ENCODE results near the gene GFI1B.
"Not testable (repeated sequence)": the region's sequence is repeated elsewhere in the genome, so short reads cannot be mapped to it uniquely, and the experiment has no call there.

Gene GFI1B

DNA sequence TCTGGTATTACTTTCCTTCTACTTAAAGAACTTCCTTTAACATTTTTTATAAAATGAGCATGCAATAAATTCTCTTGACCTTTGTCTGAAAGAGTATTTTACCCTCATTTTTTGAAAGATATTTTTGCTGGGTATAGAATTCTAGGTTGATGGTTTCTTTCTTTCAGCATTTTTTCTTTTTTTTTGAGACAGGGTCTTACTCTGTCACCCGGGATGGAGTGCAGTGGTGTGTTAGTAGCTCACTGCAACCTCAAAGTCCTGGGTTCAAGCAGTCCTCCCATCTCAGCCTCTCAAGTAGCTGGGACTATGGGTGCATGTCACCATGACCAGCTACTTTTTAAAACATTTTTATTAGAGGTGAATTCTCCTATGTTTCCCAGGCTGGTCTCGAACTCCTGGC lies 23.4 kb upstream of the GFI1B start:
- Histone ChIP-seq H3K4me3 (ENCODE audit: low read depth, low read length) (no peak overlapping the region), H3K4me2 (ENCODE audit: low read length) (no peak overlapping the region), H2AFZ (no peak overlapping the region), H3K79me2 (no peaks in the 10 kb centered on the region), H3K36me3 (ENCODE audit: control insufficient read depth, insufficient read depth, low read length) (no peaks in the 10 kb centered on the region), H3K9ac (no peak overlapping the region), H3K27me3 (ENCODE audit: control insufficient read depth, insufficient read depth, low read length) (no peaks in the 10 kb centered on the region), H3K4me1 (no peaks in the 10 kb centered on the region), H3K27ac (no peak overlapping the region), H3K9me3 (ENCODE audit: control insufficient read depth, low read length) (no peaks in the 10 kb centered on the region)
- no peak for TF ChIP-seq CTCF (IDR thresholded peaks at IDR 0.05)

- no peak overlapping the region for H3K4me2 ChIP-seq (ENCODE audit: low read length)
- H3K27me3 ChIP-seq (ENCODE audit: control insufficient read depth, insufficient read depth, low read length): no peaks in the 10 kb centered on the region
- no peak overlapping the region for H3K4me3 ChIP-seq (ENCODE audit: low read depth, low read length)
- no peak for TF ChIP-seq CTCF (IDR thresholded peaks at IDR 0.05)
- H3K9ac ChIP-seq: no peak overlapping the region
- no peaks in the 10 kb centered on the region for H3K9me3 ChIP-seq (ENCODE audit: control insufficient read depth, low read length)
- no peak overlapping the region for H2AFZ ChIP-seq
- H3K27ac ChIP-seq: no peak overlapping the region
- H3K79me2 ChIP-seq: no peaks in the 10 kb centered on the region
- H3K4me1 ChIP-seq: no peaks in the 10 kb centered on the region
- no peaks in the 10 kb centered on the region for H3K36me3 ChIP-seq (ENCODE audit: control insufficient read depth, insufficient read depth, low read length)
Observed at GRCh38 chr9:132955768-132956167, 22.7 kb upstream of the GFI1B start.

DNA sequence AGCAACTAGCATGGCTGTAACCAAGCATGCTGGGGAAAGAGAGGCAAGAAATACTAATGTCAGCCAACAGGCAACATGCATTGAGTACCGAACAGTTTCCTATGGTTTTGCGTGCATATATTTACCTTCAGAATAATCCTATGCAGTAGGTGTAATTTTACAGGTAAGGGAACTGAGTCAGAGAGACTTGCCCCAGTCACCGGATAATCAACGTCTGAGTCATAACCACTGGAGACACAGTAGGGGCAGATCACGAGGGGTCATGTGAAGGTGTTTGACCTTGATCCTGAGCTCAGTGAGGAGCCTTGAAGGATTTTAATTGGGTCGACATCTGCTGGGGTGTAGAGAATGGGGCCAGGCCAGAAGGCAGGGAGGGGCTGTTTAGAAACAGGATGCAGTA lies 20.7 kb upstream of the GFI1B start:
- H3K9me3 ChIP-seq (ENCODE audit: control insufficient read depth, low read length): no peaks in the 10 kb centered on the region
- H3K36me3 ChIP-seq (ENCODE audit: control insufficient read depth, insufficient read depth, low read length): no peaks in the 10 kb centered on the region
- no peaks in the 10 kb centered on the region for H3K4me1 ChIP-seq
- H3K79me2 ChIP-seq: no peaks in the 10 kb centered on the region
- H3K4me3 ChIP-seq (ENCODE audit: low read depth, low read length): no peak overlapping the region
- H3K27ac ChIP-seq: no peak overlapping the region
- no peaks in the 10 kb centered on the region for H3K27me3 ChIP-seq (ENCODE audit: control insufficient read depth, insufficient read depth, low read length)
- no peak for TF ChIP-seq CTCF (IDR thresholded peaks at IDR 0.05)
- no peak overlapping the region for H3K9ac ChIP-seq
- H3K4me2 ChIP-seq (ENCODE audit: low read length): no peak overlapping the region
- no peak overlapping the region for H2AFZ ChIP-seq

- no peak for TF ChIP-seq CTCF (IDR thresholded peaks at IDR 0.05)
- H3K9ac ChIP-seq: no peak overlapping the region
- no peak overlapping the region for H3K4me3 ChIP-seq (ENCODE audit: low read depth, low read length)
- no peaks in the 10 kb centered on the region for H3K27me3 ChIP-seq (ENCODE audit: control insufficient read depth, insufficient read depth, low read length)
- H3K9me3 ChIP-seq (ENCODE audit: control insufficient read depth, low read length): no peaks in the 10 kb centered on the region
- no peaks in the 10 kb centered on the region for H3K4me1 ChIP-seq
- no peaks in the 10 kb centered on the region for H3K79me2 ChIP-seq
- no peak overlapping the region for H2AFZ ChIP-seq
- H3K4me2 ChIP-seq (ENCODE audit: low read length): no peak overlapping the region
- H3K36me3 ChIP-seq (ENCODE audit: control insufficient read depth, insufficient read depth, low read length): no peaks in the 10 kb centered on the region
- H3K27ac ChIP-seq: no peak overlapping the region
Observed at GRCh38 chr9:132961002-132961401, 17.5 kb upstream of the GFI1B start.

DNA sequence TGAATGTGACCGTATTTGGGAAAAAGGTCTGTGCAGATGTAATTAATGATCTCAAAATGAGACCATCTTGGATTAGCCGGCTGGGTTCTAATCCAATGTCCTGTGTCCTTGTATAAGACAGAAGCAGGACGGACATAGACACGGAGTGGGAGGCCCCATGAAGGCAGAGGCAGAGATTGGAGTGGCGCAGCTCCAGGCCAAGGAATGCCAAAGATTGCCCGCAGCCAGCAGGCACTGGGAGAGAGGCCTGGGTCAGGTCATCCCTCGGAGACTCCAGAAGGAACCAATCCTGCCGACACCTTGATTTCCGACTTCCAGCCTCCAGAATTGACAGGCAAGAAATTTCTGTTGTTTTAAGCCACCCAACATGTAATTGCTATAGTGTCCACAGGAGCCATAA lies 13.0 kb upstream of the GFI1B start:
- Histone ChIP-seq H3K4me1 (no peaks in the 10 kb centered on the region), H3K4me2 (ENCODE audit: low read length) (no peak overlapping the region), H3K36me3 (ENCODE audit: control insufficient read depth, insufficient read depth, low read length) (no peaks in the 10 kb centered on the region), H3K27ac (no peak overlapping the region), H3K79me2 (no peaks in the 10 kb centered on the region), H3K4me3 (ENCODE audit: low read depth, low read length) (no peak overlapping the region), H3K9ac (no peak overlapping the region), H3K9me3 (ENCODE audit: control insufficient read depth, low read length) (no peaks in the 10 kb centered on the region), H3K27me3 (ENCODE audit: control insufficient read depth, insufficient read depth, low read length) (no peaks in the 10 kb centered on the region), H2AFZ (no peak overlapping the region)
- no peak for TF ChIP-seq CTCF (IDR thresholded peaks at IDR 0.05)

DNA sequence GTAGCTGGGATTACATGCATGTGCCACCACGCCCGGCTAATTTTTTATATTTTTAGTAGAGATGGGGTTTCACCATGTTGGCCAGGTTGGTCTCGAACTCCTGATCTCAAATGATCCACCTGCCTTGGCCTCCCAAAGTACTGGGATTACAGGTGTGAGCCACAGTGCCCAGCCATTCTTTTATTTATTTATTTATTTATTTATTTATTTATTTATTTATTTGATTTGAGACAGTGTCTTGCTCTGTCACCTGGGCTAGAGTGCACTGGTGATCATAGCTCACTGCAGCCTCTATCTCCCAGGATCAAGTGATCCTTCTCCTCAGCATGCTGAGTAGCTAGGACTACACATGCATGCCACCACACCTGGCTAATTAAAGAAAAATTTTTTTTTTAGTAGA lies 10.6 kb upstream of the GFI1B start:
- not testable (repeated sequence) for H2AFZ ChIP-seq; H3K4me1 ChIP-seq; H3K27me3 ChIP-seq (ENCODE audit: control insufficient read depth, insufficient read depth, low read length)

More for the DNA sequence above, 10.6 kb upstream of the GFI1B start:
- H3K9ac ChIP-seq; H3K4me3 ChIP-seq (ENCODE audit: low read depth, low read length); H3K4me2 ChIP-seq (ENCODE audit: low read length); H3K36me3 ChIP-seq (ENCODE audit: control insufficient read depth, insufficient read depth, low read length); H3K27ac ChIP-seq; H3K79me2 ChIP-seq; H3K9me3 ChIP-seq (ENCODE audit: control insufficient read depth, low read length): not testable (repeated sequence)
